Astrocyte of the cerebellum (primary cell): ENCODE data around the gene NNMT.

ENCODE experiments used
- DNase-seq: peaks from one replicate; pipeline ENCODE4 v3.0.0-alpha.2; 2011; ENCODE audit warnings: low read depth
- H3K4me3 ChIP-seq: 2 replicates; pipeline ENCODE4 v1.5.1; 2011; ENCODE audit warnings: mild to moderate bottlenecking, low read depth, low read length, moderate library complexity
- in situ Hi-C: cut with HindIII; loops from 2 replicates; pipeline ENCODE4 v1.10.0; 2017; ENCODE audit warnings: low sequenced_read_pairs
- TF ChIP-seq, protein P1 (sequence below): IDR thresholded peaks from 2 replicates; pipeline ENCODE4 v1.5.1; 2012; ENCODE audit warnings: low read length, low read depth, moderate library complexity, mild to moderate bottlenecking; ENCODE audit errors: missing control alignments

NNMT gene

DNA sequence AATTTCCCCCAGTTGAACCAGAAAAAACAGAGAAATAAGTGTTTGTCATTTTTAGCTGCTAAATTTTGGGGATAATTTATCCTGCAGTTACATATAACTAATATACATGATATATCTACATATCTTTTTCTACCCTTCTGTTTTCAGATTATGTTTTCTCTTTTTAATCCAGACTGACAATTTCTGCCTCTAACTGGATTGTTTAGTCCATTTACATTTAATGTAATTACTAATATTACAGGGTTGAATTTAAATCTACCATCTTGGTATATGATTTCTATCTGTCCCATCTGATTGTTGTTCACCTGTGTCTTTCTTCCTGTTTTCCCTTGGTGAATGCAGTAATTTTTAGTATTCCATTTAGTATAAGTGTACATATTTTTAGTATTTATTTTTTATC, 5.7 kb downstream of the NNMT start:
- in situ Hi-C loops, result no loop called here
- no peak for DNase-seq
- TF ChIP-seq, protein P1, sequence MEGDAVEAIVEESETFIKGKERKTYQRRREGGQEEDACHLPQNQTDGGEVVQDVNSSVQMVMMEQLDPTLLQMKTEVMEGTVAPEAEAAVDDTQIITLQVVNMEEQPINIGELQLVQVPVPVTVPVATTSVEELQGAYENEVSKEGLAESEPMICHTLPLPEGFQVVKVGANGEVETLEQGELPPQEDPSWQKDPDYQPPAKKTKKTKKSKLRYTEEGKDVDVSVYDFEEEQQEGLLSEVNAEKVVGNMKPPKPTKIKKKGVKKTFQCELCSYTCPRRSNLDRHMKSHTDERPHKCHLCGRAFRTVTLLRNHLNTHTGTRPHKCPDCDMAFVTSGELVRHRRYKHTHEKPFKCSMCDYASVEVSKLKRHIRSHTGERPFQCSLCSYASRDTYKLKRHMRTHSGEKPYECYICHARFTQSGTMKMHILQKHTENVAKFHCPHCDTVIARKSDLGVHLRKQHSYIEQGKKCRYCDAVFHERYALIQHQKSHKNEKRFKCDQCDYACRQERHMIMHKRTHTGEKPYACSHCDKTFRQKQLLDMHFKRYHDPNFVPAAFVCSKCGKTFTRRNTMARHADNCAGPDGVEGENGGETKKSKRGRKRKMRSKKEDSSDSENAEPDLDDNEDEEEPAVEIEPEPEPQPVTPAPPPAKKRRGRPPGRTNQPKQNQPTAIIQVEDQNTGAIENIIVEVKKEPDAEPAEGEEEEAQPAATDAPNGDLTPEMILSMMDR, result no peak
- H3K4me3 ChIP-seq, result peak overlapping the region; percentile 69

DNA sequence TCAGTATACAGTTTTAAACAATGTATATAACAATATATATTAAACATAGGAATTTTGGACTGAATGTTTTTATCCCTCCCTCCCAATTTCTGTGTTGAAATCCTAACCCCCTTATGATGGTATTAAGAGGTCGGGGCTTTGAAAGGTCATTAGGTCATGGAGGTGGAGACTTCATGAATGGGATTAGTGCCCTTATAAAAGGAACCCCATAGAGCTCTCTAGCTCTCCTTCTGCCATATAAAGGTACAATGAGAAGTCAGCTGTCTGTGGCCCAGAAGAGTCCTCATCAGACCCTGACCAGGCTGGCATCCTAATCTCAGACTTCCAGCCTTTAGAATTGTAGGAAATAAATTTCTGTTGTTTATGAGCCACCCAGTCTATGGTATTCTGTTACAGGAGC, 6.5 kb downstream of the NNMT start:
- TF ChIP-seq, protein P1, result no peak
- H3K4me3 ChIP-seq, result peak overlapping the region; percentile 22
- no peak for DNase-seq
- in situ Hi-C loops, result no loop called here

DNA sequence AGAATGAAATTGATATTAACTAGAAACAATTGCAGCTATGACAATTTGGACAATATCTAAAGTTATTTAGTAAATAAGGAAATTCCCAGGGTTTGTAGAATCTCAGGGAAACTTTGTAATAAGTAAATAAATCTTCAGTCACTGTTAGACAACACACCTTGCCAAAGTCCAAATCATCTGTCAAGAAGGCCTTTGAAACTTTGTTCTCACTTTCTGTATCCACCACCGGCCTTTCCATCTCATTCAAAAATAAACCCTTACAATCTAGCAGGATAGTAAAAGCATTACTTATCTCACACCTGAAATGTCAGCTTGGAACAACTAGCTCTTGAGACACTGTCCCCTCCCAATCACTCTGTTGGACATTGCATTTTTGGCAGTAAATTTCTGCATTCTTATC, 7.9 kb downstream of the NNMT start:
- DNase-seq, result no peak
- TF ChIP-seq, protein P1, result no peak
- in situ Hi-C loops, result no loop called here
- peak overlapping the region; percentile 1 for H3K4me3 ChIP-seq

DNA sequence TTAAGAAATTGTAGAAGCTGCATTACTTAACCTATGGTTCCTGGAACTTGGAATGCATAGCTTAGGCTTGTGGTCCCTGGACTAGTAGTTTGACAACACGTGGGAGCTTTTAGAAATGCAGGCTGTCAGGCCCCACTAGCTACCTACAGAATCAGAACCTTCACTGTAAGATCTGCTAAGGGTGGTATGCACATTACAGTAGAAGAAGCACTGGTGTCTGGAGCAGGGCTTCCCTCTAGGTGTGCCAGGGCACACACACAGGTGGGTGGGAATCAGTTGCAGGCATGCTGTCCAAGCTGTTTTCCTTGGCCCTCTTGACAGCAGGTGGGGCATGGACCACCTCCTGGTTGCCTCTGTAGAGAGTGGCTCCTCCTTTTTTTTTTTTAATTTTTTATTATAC, 8.8 kb downstream of the NNMT start:
- no peak overlapping the region for H3K4me3 ChIP-seq
- TF ChIP-seq, protein P1, result no peak
- in situ Hi-C loops, result no loop called here
- no peak for DNase-seq

DNA sequence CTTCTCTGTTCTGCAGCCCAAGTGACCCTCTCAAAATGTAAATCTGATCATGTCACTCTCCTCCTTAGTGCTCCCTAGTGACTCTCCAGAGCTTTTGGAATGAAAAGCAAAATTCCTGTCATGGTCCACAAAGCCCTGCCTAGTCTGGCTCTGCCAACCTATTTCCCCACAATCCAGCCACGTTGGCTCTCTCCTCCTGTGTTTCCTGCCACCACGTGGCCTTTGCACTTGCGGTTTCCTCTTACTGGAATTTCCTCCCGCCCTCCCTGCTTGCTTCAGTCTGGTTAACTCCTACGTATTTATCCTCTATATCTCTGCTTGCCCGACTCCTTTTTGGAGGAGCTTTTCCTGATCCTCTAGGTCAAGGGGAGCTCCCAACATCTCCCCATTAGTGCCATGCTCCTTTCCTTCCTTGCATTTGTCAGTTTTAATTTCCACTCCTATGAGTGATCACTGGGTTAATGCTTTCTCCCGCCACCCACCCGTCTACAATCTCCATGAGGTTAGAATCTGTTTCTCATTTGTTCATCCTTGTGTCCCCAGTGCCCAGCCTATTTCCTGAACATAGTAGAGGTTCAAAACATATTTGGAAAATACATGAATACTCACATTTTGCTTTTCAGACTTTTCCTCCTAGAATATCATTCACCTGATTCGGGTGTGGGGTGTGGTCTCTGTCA, 11.5 kb downstream of the NNMT start:
- in situ Hi-C loops, result no loop called here
- DNase-seq, result peak; percentile 60
- TF ChIP-seq, protein P1, result no peak
- H3K4me3 ChIP-seq, result peak overlapping the region; percentile 17

DNA sequence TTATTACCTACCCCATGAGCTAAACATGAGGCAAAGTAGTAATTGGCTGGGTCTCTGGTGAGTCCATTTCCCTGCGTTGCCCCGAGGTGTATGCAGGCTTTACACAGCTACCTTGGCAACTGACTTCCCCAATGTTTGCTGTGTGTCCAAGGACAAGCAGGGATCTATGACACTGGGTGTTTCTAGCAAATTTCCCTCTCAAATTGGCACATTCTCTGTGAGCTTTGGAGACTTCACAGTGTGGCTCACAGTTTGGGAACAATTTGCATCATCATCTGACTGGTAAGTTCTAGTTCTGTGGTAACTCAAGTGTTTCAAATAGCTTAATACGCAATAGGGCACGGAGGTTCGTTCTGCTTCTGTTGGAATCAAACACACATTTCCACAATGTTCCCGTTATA, 12.5 kb downstream of the NNMT start:
- no peak for DNase-seq
- H3K4me3 ChIP-seq, result peak overlapping the region; percentile 16
- TF ChIP-seq, protein P1, result no peak
- in situ Hi-C loops, result no loop called here
